H9 (cell line): ENCODE data around the gene TMEM51. TPM values are rescaled to one million over a fixed set of nuclear protein-coding genes. Genes with fewer than 3 reads are reported as not detected.

Experiments
- DNase-seq: peaks from one replicate; pipeline ENCODE4 v3.0.0-alpha.2; 2017
- H2AFZ ChIP-seq: one replicate; pipeline ENCODE4 v1.6.1; 2013; ENCODE audit warnings: mild to moderate bottlenecking, low read length, control low read depth, moderate library complexity
- H2AK5ac ChIP-seq: 2 replicates; pipeline ENCODE4 v1.6.1; 2013; ENCODE audit warnings: low read length, control low read depth, mixed read lengths; ENCODE audit not compliant: insufficient read length
- H2BK120ac ChIP-seq: one replicate; pipeline ENCODE4 v1.6.1; 2013; ENCODE audit warnings: low read depth, mild to moderate bottlenecking, low read length, control low read depth, inconsistent platforms; ENCODE audit not compliant: poor library complexity, severe bottlenecking
- H2BK12ac ChIP-seq: 2 replicates; pipeline ENCODE4 v1.6.1; 2013; ENCODE audit warnings: low read length, control low read depth, mixed read lengths, low read depth; ENCODE audit not compliant: insufficient read length
- H2BK15ac ChIP-seq: 2 replicates; pipeline ENCODE4 v1.6.1; 2013; ENCODE audit warnings: low read depth, low read length, control low read depth
- H2BK20ac ChIP-seq: one replicate; pipeline ENCODE4 v1.6.1; 2013; ENCODE audit warnings: low read depth, mild to moderate bottlenecking, low read length, control low read depth, inconsistent platforms; ENCODE audit not compliant: poor library complexity, severe bottlenecking
- H2BK5ac ChIP-seq: 2 replicates; pipeline ENCODE4 v1.6.1; 2013; ENCODE audit warnings: low read length, control low read depth, mixed read lengths; ENCODE audit not compliant: insufficient read length
- H3K14ac ChIP-seq: 2 replicates; pipeline ENCODE4 v1.6.1; 2013; ENCODE audit warnings: low read length, control low read depth; ENCODE audit not compliant: insufficient read depth
- H3K18ac ChIP-seq: 2 replicates; pipeline ENCODE4 v1.6.1; 2013; ENCODE audit warnings: low read depth, mild to moderate bottlenecking, mixed read lengths, low read length, control low read depth; ENCODE audit not compliant: insufficient read length
- H3K23ac ChIP-seq: 2 replicates; pipeline ENCODE4 v1.6.1; 2013; ENCODE audit warnings: low read length, control low read depth, mixed read lengths, low read depth; ENCODE audit not compliant: insufficient read length
- H3K23me2 ChIP-seq: 2 replicates; pipeline ENCODE4 v1.6.1; 2013; ENCODE audit warnings: low read depth, mild to moderate bottlenecking, mixed read lengths, low read length, control low read depth; ENCODE audit not compliant: insufficient read length, poor library complexity, severe bottlenecking
- H3K27ac ChIP-seq: 2 replicates; pipeline ENCODE4 v1.5.1; 2013; ENCODE audit warnings: low read length, control low read depth, mixed read lengths, low read depth; ENCODE audit not compliant: insufficient read length
- H3K27me3 ChIP-seq: 2 replicates; pipeline ENCODE4 v1.6.1; 2013; ENCODE audit warnings: low read length, control low read depth, inconsistent platforms; ENCODE audit not compliant: insufficient read depth
- H3K4ac ChIP-seq: 2 replicates; pipeline ENCODE4 v1.6.1; 2013; ENCODE audit warnings: low read depth, mild to moderate bottlenecking, control low read depth, inconsistent platforms, low read length, moderate library complexity
- H3K4me1 ChIP-seq: 2 replicates; pipeline ENCODE4 v1.6.1; 2013; ENCODE audit warnings: low read length, control low read depth, inconsistent platforms; ENCODE audit not compliant: insufficient read depth
- H3K4me2 ChIP-seq: 2 replicates; pipeline ENCODE4 v1.6.1; 2013; ENCODE audit warnings: low read length, control low read depth, mixed read lengths; ENCODE audit not compliant: insufficient read length, insufficient read depth
- H3K56ac ChIP-seq: 2 replicates; pipeline ENCODE4 v1.6.1; 2013; ENCODE audit warnings: low read depth, mild to moderate bottlenecking, mixed read lengths, low read length, control low read depth; ENCODE audit not compliant: insufficient read length
- H3K79me1 ChIP-seq: 2 replicates; pipeline ENCODE4 v1.6.1; 2013; ENCODE audit warnings: low read depth, mild to moderate bottlenecking, moderate library complexity, low read length, control low read depth, inconsistent platforms; ENCODE audit not compliant: insufficient read depth, poor library complexity, severe bottlenecking
- H3K79me2 ChIP-seq: 2 replicates; pipeline ENCODE4 v1.6.1; 2013; ENCODE audit warnings: low read length, control low read depth, inconsistent platforms; ENCODE audit not compliant: insufficient read depth
- H3K9ac ChIP-seq: 2 replicates; pipeline ENCODE4 v1.6.1; 2013; ENCODE audit warnings: low read length, control low read depth, mixed read lengths; ENCODE audit not compliant: insufficient read length; ENCODE audit errors: extremely low read depth
- H3K9me3 ChIP-seq: one replicate; pipeline ENCODE4 v1.6.1; 2013; ENCODE audit warnings: low read depth, low read length, inconsistent platforms; ENCODE audit not compliant: control insufficient read depth
- H3T11ph ChIP-seq: one replicate; pipeline ENCODE4 v1.6.1; 2013; ENCODE audit warnings: mild to moderate bottlenecking, low read length, control low read depth, inconsistent platforms
- H4K20me1 ChIP-seq: one replicate; pipeline ENCODE4 v1.6.1; 2013; ENCODE audit not compliant: control insufficient read depth, insufficient read length, insufficient read depth
- H4K5ac ChIP-seq: 2 replicates; pipeline ENCODE4 v1.6.1; 2013; ENCODE audit warnings: low read depth, mild to moderate bottlenecking, mixed read lengths, low read length, control low read depth; ENCODE audit not compliant: insufficient read length
- H4K8ac ChIP-seq: replicated peaks from 2 replicates; pipeline ENCODE4 v1.6.1; 2013; ENCODE audit warnings: low read length, control low read depth, mixed read lengths, low read depth; ENCODE audit not compliant: insufficient read length
- H4K91ac ChIP-seq: 2 replicates; pipeline ENCODE4 v1.6.1; 2013; ENCODE audit warnings: low read depth, mild to moderate bottlenecking, moderate library complexity, mixed read lengths, low read length, control low read depth; ENCODE audit not compliant: insufficient read length
- H3K27ac Mint-ChIP-seq, 3 experiments: 2 replicates in 2 of 3; 3 replicates in 1 of 3; pipeline ENCODE4 v1.8.0; 2020 to 2021; ENCODE audit warnings: mixed read lengths in 3 of 3, mild to moderate bottlenecking in 1 of 3, moderate library complexity in 1 of 3
- H3K27me3 Mint-ChIP-seq: 2 replicates; pipeline ENCODE4 v1.8.0; 2021; ENCODE audit warnings: low read depth, mild to moderate bottlenecking, moderate library complexity, mixed read lengths
- H3K36me3 Mint-ChIP-seq, 3 experiments: 2 replicates in 2 of 3; 3 replicates in 1 of 3; pipeline ENCODE4 v1.8.0; 2020 to 2021; ENCODE audit warnings: low read depth in 3 of 3, mixed read lengths in 3 of 3; ENCODE audit not compliant: insufficient read depth in 1 of 3
- H3K4me1 Mint-ChIP-seq, 2 experiments: 2 replicates each; pipeline ENCODE4 v1.8.0; 2020; ENCODE audit warnings: mixed read lengths in 2 of 2
- H3K4me3 Mint-ChIP-seq, 2 experiments: 2 replicates in 1 of 2; 3 replicates in 1 of 2; pipeline ENCODE4 v1.8.0; 2020 to 2021; ENCODE audit warnings: mild to moderate bottlenecking in 2 of 2, mixed read lengths in 2 of 2, moderate library complexity in 1 of 2
- H3K9me3 Mint-ChIP-seq, 2 experiments: 2 replicates in 1 of 2; 3 replicates in 1 of 2; pipeline ENCODE4 v1.8.0; 2020; ENCODE audit warnings: mild to moderate bottlenecking in 2 of 2, mixed read lengths in 2 of 2, moderate library complexity in 1 of 2
- CTCF ChIP-seq: fragments of 200-600 bp; sonication (generic); conservative IDR thresholded peaks from 3 replicates; pipeline ENCODE4 v1.8.0; 2021; ENCODE audit warnings: antibody characterized with exemption, mild to moderate bottlenecking
- WGBS: extraction: QIAGEN DNeasy Blood & Tissue Kit; methylation state at CpG from one replicate; pipeline ENCODE4 v1.1.7; 2013; ENCODE audit warnings: missing lambda C conversion rate, low lambda C conversion rate, mixed read lengths; ENCODE audit not compliant: insufficient read length; ENCODE audit errors: extremely low coverage; 5-methylcytosine and 5-hydroxymethylcytosine counted together
- total RNA-seq: library from RNA; stranded (reverse); gene quantifications from 2 replicates; pipeline ENCODE4 v1.2.1, GENCODE V29; 2021

Gene TMEM51
- total RNA-seq, 1 experiment from 2014 or later = 4.6 TPM

GRCh38 chr1:15181564-15181963 lies 28.0 kb downstream of the TMEM51 start:
- H3K4me1 Mint-ChIP-seq = peaks cover 27 to 32% of the 10 kb centered on the region in 2 experiments
- H3K4me1 ChIP-seq = peaks cover 5% of the 10 kb centered on the region; the same call in 1 of the 2 replicates
- no peak overlapping the region for H2AK5ac ChIP-seq
- no peak overlapping the region for H2BK5ac ChIP-seq
- no peak overlapping the region for H3K56ac ChIP-seq
- H2AFZ ChIP-seq = no peak overlapping the region
- H4K8ac ChIP-seq = no peak overlapping the region
- no peak for TF ChIP-seq CTCF
- H3K9me3 Mint-ChIP-seq = no peaks in the 10 kb centered on the region
- no peaks in the 10 kb centered on the region for H3K79me2 ChIP-seq
- no peak overlapping the region for H3K18ac ChIP-seq
- no peaks in the 10 kb centered on the region for H3K23me2 ChIP-seq
- no peak overlapping the region for H4K5ac ChIP-seq
- H4K20me1 ChIP-seq = no peaks in the 10 kb centered on the region
- H3K4ac ChIP-seq = no peak overlapping the region
- H2BK20ac ChIP-seq = no peak overlapping the region
- H3K4me3 Mint-ChIP-seq = no peak overlapping the region
- H3K4me2 ChIP-seq = no peak overlapping the region
- no peak overlapping the region for H3K14ac ChIP-seq
- no peak overlapping the region for H3K27ac ChIP-seq
- H2BK15ac ChIP-seq = no peak overlapping the region
- H3K36me3 Mint-ChIP-seq = no peaks in the 10 kb centered on the region; a peak in 1 of 7 replicates
- H2BK12ac ChIP-seq = no peak overlapping the region
- no peak overlapping the region for H3K23ac ChIP-seq
- H3K79me1 ChIP-seq = no peaks in the 10 kb centered on the region
- no peak overlapping the region for H3T11ph ChIP-seq
- H4K91ac ChIP-seq = no peak overlapping the region
- no peaks in the 10 kb centered on the region for H3K9me3 ChIP-seq
- no peak overlapping the region for H3K9ac ChIP-seq
- no peak overlapping the region for H2BK120ac ChIP-seq
- H3K27me3 Mint-ChIP-seq = peaks cover 1% of the 10 kb centered on the region; the same call in 1 of the 2 replicates
- no CpG with 5 or more reads among the region's 10 CpGs for WGBS
- no peak for DNase-seq
- no peaks in the 10 kb centered on the region for H3K27me3 ChIP-seq
- H3K27ac Mint-ChIP-seq = no peak overlapping the region
